HG02973 (cell line): ENCODE results near the gene IL6R.

Experiments used
- ATAC-seq: cut with Tn5 transposase; IDR thresholded peaks from one replicate; pipeline ENCODE4 v1.9.1; 2021; ENCODE audit warnings: moderate library complexity; ENCODE audit not compliant: unreplicated experiment

The IL6R gene

GRCh38 chr1:154502744-154503115 is 97.6 kb downstream of the IL6R start:
- no peak for ATAC-seq

- ATAC-seq: no peak
These were observed 98.8 kb downstream of the IL6R start for GRCh38 chr1:154503898-154504297.

- no peak for ATAC-seq
These were observed 107.6 kb downstream of the IL6R start for GRCh38 chr1:154512760-154513159.

- ATAC-seq: no peak
These were observed 109.0 kb downstream of the IL6R start for GRCh38 chr1:154514066-154514553.

- no peak for ATAC-seq
These were observed 112.5 kb downstream of the IL6R start for GRCh38 chr1:154517661-154518060.
